ENCODE data around the gene OGN. TPM values are rescaled to one million over a fixed set of nuclear protein-coding genes. Genes with fewer than 3 reads are reported as not detected.

OGN gene
- total RNA-seq, 1 experiment from 2014 or later, result not detected

DNA sequence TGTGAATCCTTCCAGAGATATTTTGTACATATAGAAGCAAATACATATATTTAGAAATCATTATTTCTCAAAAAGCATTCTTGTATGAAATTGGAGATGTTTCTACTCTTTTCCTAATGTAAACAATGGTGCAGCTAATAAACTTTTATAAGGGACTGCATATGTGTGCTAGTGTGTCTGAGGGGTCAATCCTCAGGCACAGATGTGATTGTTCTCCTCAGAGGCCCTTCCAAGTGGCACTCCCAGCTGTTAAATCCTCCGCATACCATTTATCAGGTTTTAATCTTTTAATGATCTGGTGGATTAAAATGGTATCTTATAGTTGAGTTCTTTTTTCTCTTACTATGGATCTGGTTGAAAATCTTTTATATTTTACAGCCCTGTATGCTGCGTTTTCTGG lies 25.5 kb upstream of the OGN start:
- H3K23me2 ChIP-seq (ENCODE audit: insufficient read length, low read depth, low read length, poor library complexity, severe bottlenecking), result no peaks in the 10 kb centered on the region
- H2BK20ac ChIP-seq (ENCODE audit: low read depth, low read length, poor library complexity, severe bottlenecking), result no peak overlapping the region
- H4K20me1 ChIP-seq (ENCODE audit: control insufficient read depth, insufficient read depth, insufficient read length), result no peaks in the 10 kb centered on the region
- H3K4me1 Mint-ChIP-seq, result no peaks in the 10 kb centered on the region
- DNase-seq, result no peak
- H3K9me3 Mint-ChIP-seq, result no peaks in the 10 kb centered on the region
- H2AK5ac ChIP-seq (ENCODE audit: insufficient read length, low read length), result no peak overlapping the region
- no peaks in the 10 kb centered on the region for H3K4me1 ChIP-seq (ENCODE audit: insufficient read depth, low read length)
- no peak overlapping the region for H2AFZ ChIP-seq (ENCODE audit: low read length)
- no peak overlapping the region for H3K4ac ChIP-seq (ENCODE audit: low read depth, low read length)
- no peak overlapping the region for H3T11ph ChIP-seq (ENCODE audit: low read length)
- H2BK15ac ChIP-seq (ENCODE audit: low read depth, low read length), result no peak overlapping the region
- H3K27me3 Mint-ChIP-seq (ENCODE audit: low read depth), result no peaks in the 10 kb centered on the region
- H2BK120ac ChIP-seq (ENCODE audit: low read depth, low read length, poor library complexity, severe bottlenecking), result no peak overlapping the region
- TF ChIP-seq CTCF (conservative IDR thresholded peaks at IDR 0.05), result no peak
- no CpG with 5 or more reads among the region's 2 CpGs for WGBS (ENCODE audit: extremely low coverage, insufficient read length, low lambda C conversion rate)
- H3K27me3 ChIP-seq (ENCODE audit: insufficient read depth, low read length), result no peaks in the 10 kb centered on the region
- H2BK5ac ChIP-seq (ENCODE audit: insufficient read length, low read length), result no peak overlapping the region
- no peak overlapping the region for H3K4me2 ChIP-seq (ENCODE audit: insufficient read depth, insufficient read length, low read length)
- no peaks in the 10 kb centered on the region for H3K79me2 ChIP-seq (ENCODE audit: insufficient read depth, low read length)
- no peak overlapping the region for H3K27ac Mint-ChIP-seq
- H3K79me1 ChIP-seq (ENCODE audit: insufficient read depth, low read depth, low read length, poor library complexity, severe bottlenecking), result no peaks in the 10 kb centered on the region
- H2BK12ac ChIP-seq (ENCODE audit: insufficient read length, low read depth, low read length), result no peak overlapping the region
- H3K23ac ChIP-seq (ENCODE audit: insufficient read length, low read depth, low read length), result no peak overlapping the region
- H4K91ac ChIP-seq (ENCODE audit: insufficient read length, low read depth, low read length), result no peak overlapping the region
- H3K56ac ChIP-seq (ENCODE audit: insufficient read length, low read depth, low read length), result no peak overlapping the region
- H3K18ac ChIP-seq (ENCODE audit: insufficient read length, low read depth, low read length), result no peak overlapping the region
- H3K27ac ChIP-seq (ENCODE audit: insufficient read length, low read depth, low read length), result no peak overlapping the region
- H4K8ac ChIP-seq (replicated peaks; ENCODE audit: insufficient read length, low read depth, low read length), result no peak overlapping the region
- H3K4me3 Mint-ChIP-seq, result no peak overlapping the region
- H3K36me3 Mint-ChIP-seq (ENCODE audit: insufficient read depth in 1 of 3, low read depth in 3 of 3), result no peaks in the 10 kb centered on the region
- H3K14ac ChIP-seq (ENCODE audit: insufficient read depth, low read length), result no peak overlapping the region
- H4K5ac ChIP-seq (ENCODE audit: insufficient read length, low read depth, low read length), result no peak overlapping the region
- no peak overlapping the region for H3K9ac ChIP-seq (ENCODE audit: extremely low read depth, insufficient read length, low read length)
- H3K9me3 ChIP-seq (ENCODE audit: control insufficient read depth, low read depth, low read length), result no peaks in the 10 kb centered on the region

Data from H9 (cell line).